GM19043 (cell line): ENCODE measurements around the gene DGKB.

Source experiments
- ATAC-seq: cut with Tn5 transposase; IDR thresholded peaks from one replicate; pipeline ENCODE4 v1.9.1; 2021; ENCODE audit warnings: low read depth; ENCODE audit not compliant: unreplicated experiment

DGKB gene

GRCh38 chr7:14191686-14192098 is 710.9 kb downstream of the DGKB start:
- ATAC-seq: no peak

- ATAC-seq: no peak
These were observed 718.2 kb downstream of the DGKB start for GRCh38 chr7:14184292-14184864.

DNA sequence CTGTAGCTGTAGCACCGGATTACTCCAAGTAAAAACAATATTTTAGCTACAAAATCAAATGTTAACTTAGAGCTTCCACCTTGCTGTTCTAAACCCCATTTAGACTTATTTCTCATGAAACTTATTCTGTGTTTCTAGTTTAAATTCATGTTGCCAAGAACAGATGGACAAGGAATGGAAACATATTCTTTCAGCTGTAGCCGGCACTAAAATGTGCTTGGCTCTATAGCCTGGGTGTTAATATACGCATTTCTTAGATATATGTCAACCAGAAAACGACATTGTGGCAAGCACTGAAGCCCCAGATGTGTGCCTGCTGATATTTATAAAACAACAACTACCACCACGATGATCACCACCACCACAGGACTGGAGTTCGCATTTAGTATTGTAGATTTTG is 722.8 kb downstream of the DGKB start:
- no peak for ATAC-seq

DNA sequence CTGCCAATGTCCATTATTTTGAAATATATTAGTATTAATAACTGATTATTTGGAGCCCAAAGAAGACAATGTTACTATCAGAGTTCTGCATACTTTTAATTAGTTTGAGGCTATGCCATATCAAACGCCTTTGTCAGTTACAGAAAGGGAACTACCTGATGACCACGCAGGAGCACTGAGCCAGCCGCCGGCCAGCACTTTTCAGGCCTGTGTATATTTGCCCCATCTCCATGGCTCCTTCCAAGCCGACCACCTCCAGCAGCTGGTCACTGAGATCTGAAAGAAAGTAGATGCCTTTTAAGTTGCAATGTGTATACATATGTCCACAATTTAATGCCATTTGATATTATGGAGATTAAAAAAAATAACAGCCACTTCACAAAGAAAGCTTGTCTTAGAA is 724.7 kb downstream of the DGKB start:
- no peak for ATAC-seq

DNA sequence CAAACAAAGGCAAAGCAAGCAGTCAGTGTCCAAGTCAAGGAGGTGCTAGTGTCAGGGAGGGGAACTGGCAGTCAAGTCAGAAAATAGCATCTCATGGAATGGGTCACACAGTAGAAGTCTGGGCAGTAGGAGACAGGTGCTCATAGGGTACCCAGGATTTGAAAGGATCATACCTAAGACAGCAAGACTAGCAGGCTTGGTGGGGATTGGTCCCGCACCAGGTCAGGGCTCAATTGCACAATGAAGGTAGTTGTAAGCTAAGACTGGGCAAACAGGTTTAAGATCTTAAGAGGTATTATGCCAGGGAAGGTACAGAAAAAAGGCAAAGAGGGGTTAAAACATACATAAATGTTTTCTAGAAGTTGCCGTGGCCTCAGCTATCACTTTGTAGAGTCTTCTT is 731.7 kb downstream of the DGKB start:
- ATAC-seq: no peak

- no peak for ATAC-seq
These were observed 744.4 kb downstream of the DGKB start for GRCh38 chr7:14158111-14158510.

- ATAC-seq: no peak
These were observed 746.1 kb downstream of the DGKB start for GRCh38 chr7:14156436-14156835.

DNA sequence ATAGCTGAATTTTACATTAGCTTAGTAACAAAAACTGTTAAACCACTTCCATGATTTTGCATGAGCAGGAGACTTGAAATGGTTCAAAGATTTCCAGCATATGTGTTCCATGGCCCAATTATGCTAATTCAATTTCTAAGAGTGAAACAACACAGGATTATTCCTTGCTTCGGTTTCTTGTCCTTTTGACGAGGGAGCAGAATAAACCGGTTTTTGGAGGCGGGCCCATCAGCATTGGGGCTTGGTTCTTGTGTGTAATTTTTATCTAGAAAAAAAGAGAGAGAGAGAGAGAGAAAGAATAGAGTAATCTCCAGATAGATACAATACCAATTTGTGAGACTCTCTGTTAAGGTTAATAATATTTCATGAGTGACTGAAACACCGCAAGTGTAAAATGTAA is 753.6 kb downstream of the DGKB start:
- no peak for ATAC-seq

DNA sequence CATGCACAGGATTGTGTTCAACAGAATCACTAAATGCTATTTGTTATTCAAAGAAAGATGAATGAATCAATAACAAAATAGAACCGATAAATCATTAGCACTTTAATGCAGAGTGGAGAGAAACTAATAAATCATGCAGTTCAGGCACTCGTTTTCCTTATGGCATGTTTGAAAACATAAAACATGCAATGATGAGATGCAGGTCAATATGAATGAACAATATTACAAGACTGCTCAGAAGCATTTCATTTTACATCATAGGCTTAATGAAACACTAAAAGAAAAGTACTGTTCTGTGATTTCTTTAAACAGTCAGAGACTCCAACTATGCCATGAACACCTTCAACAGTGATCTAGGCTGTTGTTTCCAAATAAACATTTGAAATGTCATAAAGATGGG is 755.0 kb downstream of the DGKB start:
- no peak for ATAC-seq

DNA sequence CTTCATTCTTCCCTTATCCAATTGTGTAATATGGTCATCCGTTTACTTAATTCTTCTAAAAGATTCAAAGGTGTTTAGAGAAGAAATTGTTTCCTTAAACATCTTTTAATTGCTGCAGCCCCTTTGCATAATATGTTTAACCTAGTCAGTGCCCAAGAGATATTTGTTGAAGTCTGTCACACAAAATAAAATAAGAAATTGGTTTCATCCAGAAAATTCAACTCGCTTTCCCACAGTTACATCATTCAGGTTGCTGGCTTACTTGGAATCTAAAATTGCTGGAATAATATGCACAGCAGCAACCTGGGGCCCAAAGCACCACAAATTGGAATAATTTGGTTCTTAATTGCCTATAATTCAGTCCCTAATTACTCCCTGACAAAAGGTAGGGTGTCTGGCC is 758.0 kb downstream of the DGKB start:
- no peak for ATAC-seq

DNA sequence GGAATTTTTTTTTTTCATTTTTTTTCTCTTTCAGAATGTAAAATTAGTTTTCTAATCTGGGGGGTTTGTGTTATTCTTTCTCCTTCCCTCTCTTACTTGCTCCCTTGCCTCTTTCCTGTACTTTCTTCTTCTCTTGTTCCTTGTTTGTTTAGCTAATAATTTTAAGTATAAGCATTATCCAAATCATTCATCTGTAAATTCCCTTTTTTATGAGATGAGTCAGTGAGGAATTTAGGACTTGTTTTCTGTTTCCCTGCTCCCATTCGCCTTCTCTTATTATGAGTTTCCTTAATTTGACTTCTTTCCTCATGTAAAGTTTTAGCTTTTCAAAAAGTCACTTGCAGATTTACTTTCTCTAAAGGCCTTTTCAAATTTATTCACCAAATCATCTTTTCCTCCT is 758.4 kb downstream of the DGKB start:
- ATAC-seq: no peak

GRCh38 chr7:14137676-14138075 is 764.9 kb downstream of the DGKB start:
- ATAC-seq: no peak

DNA sequence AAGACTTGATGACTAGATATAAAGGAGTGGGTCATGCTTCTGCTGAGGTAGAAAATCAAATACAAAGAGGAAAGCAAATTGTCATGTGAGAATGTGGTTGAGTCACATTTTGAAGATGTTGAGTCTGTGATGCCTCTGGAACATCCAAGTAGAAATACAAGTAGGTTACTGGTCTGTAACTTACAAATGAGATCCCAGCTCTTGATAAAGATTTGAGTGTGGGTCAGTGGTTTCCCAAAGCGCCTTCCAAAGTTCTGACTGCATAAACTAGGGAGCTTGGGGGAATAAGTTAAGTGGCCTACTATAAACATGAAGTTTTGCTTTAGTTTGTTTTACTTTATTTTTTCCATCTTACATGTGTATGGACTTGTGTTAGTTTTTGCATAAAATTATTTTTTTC is 768.8 kb downstream of the DGKB start:
- no peak for ATAC-seq

- ATAC-seq: no peak
These were observed 776.6 kb downstream of the DGKB start for GRCh38 chr7:14125998-14126397.

DNA sequence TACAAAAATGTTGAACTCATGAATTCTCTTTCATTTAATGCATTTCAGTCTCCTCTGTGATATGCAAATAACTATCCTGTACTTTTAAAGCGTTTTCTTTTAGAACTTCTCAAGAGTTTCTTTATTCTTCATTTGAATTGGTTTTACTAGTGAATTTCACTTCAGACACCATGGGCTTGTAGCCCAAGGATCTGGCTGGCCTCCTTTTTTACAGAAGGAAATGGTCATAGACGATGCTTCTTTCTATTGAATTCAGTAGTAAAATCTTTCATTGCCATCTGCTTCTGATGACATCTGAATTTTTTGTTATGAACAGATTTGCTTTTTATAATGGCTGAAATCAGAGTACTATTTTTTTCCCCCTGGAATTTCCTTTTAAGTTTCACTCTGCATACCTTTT is 777.8 kb downstream of the DGKB start:
- no peak for ATAC-seq

DNA sequence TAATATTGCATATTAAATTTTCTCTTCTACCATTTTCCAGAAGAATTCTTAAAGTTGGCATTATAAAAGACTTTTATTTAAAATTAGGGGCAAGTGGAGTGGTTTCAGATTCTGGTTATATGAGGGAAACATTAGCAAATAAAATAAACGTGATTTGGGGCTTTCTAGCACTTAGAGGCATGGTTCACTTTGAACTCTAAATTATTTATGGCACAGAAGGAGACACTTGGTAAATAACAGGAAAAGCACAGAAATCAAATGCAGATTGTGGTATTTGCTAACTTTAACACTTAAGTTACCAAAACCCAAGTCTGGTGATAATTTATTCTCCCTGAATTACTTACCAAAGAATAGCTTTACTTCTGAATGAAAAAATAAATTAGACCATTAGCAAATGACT is 778.6 kb downstream of the DGKB start:
- ATAC-seq: no peak

GRCh38 chr7:14115701-14116100 is 786.9 kb downstream of the DGKB start:
- ATAC-seq: no peak

DNA sequence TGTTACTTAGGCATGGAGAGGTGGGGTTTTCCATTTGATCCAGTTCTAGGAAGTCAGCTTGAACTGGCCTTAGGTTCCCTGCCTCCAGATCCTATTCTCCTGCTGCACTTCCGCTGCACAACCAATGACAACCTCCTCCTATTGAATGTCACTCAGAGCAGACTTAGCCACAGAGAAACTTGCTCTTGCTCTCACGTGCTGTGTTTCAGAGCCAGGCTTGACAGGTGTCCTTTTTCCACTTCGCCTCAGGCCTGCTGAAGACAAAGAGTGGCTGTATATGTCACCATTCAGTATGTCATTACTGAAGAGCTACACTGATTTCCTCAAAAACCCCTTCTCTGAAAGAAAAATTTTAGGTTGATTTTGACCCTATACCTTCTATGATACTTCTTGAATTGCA is 797.7 kb downstream of the DGKB start:
- ATAC-seq: no peak

GRCh38 chr7:14096159-14096558 is 806.4 kb downstream of the DGKB start:
- ATAC-seq: no peak

DNA sequence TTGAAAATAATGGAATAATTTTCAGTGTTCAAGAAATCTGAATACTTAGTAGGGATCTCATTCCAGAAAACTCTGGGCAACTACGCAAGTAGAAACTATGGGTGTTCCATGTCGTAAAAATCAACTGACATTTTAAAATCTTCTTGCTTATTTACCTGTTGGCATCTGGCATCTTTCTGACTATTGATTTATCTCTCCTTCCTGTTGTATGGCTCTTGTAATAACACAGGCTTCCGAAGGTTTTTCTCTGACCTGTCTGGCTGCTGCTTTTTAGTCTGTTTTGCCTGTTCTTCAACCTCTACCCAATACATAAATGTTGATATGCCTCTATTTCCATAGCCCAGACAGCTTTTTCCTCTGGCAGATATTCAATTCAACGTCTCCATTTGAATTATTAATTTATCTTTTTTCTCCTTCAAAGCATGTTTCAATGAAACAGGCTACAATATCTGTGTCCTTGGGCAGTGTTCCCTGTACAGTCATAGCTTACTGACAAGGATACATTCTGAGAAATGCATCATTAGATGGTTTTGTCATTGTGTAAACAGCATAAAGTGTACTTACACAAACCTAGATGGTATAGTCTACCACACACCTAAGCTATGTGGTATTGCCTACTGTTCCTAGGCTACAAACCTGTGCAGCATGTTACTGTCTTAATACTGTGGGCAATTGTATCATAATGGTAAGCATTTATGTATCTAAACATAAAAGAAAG is 807.2 kb downstream of the DGKB start:
- no peak for ATAC-seq
